Activated T-helper 1 cell treated with Interleukin-2 at 50 U/mL for 16 hours (primary cell): ENCODE results near the gene SNAPC2.
"Not testable (repeated sequence)": the region's sequence is repeated elsewhere in the genome, so short reads cannot be mapped to it uniquely, and the experiment has no call there.

ENCODE experiments used
- DNase-seq: peaks from one replicate; pipeline ENCODE4 v3.0.0-alpha.2; 2020; ENCODE audit warnings: low read depth

The SNAPC2 gene

DNA sequence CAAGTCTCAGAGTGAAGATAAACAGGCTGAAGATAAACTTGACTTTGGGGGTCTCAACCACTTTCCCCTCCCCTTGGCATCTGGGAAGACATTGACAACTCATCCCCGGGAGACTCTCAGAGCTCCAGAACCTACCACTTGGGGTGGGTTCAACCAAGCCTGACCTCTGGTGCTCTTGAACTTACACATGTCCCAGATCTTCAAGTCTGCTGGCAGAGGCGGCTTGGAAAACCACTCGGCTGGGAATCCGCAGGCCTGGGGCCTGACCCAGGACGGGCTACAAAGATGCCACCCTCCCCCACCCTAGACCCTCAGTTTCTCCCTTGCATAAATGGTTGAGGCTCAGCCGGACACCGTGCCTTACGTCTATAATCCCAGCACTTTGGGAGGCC, 31.3 kb upstream of the SNAPC2 start:
- no peak for DNase-seq

- DNase-seq = not testable (repeated sequence)
Observed at GRCh38 chr19:7893362-7894101, 26.6 kb upstream of the SNAPC2 start.

DNA sequence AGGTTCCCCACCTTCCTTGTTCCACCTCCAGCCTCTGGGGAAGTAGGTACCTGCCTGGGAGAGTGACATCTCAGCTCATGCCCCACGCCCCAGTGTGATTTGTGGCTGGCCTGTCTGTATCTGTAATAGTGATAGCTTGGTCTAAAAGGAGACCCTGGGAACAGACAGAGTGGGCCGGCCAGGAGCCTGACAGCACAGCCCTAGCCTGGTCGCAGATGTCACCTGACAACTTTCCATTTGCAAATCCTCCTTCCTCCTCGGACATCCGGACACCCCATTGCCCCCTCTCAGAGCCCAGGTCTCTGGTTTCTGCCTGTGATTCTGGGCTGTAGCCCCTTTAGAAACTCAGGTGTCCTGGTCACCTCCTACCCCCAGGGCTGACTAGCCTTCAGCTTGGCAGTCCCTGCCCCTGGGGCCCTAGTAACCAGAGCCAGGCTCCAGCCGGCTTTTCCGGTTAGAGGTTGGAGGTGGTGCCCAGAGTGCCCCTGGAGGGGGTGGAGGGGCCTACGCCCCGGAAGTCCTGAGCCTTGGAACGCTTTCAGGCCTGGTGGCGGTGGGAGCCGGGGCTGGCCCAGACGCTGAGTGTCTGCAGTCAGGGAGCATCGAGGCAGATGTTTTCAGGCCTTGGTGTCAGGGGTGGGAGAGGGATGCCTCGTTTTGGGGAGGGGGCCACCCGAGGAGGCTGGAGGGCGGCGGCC, 25.4 kb upstream of the SNAPC2 start:
- no peak for DNase-seq

DNA sequence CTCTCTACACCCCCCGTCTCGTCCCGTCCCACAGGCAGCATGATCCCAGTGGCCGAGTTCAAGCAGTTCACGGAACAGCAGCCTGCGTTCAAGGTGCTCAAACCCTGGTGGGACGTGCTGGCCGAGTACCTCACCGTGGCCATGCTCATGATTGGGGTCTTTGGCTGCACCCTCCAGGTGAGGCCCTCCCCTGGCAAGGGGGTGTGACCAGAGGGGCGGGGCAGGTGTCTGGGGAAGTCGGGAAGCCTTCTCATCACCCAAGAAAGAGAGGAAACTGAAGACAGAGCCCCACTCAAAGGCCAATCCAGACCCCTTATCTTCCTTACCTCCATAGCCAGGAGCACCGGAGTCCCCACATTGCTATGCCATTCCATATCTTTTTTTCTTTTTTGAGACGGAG, 24.6 kb upstream of the SNAPC2 start:
- DNase-seq = no peak

- no peak for DNase-seq
Observed at GRCh38 chr19:7897292-7897691, 22.8 kb upstream of the SNAPC2 start.

DNA sequence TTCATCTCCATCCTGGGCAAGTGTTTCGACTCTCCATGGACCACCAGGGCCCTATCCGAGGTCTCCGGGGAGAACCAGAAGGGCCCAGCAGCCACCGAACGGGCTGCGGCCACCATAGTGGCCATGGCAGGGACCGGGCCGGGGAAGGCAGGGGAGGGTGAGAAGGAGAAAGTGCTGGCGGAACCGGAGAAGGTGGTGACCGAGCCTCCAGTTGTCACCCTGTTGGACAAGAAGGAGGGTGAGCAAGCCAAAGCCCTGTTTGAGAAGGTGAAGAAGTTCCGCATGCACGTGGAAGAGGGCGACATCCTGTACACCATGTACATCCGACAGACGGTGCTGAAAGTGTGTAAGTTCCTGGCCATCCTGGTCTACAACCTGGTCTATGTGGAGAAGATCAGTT, 21.2 kb upstream of the SNAPC2 start:
- no peak for DNase-seq

DNA sequence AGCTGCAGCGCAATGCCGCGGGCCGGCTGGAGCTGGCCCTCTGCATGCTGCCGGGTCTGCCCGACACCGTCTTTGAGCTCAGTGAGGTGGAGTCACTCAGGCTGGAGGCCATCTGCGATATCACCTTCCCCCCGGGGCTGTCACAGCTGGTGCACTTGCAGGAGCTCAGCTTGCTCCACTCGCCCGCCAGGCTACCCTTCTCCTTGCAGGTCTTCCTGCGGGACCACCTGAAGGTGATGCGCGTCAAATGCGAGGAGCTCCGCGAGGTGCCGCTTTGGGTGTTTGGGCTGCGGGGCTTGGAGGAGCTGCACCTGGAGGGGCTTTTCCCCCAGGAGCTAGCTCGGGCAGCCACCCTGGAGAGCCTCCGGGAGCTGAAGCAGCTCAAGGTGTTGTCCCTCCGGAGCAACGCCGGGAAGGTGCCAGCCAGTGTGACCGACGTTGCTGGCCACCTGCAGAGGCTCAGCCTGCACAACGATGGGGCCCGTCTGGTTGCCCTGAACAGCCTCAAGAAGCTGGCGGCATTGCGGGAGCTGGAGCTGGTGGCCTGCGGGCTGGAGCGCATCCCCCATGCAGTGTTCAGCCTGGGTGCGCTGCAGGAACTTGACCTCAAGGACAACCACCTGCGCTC, 20.3 kb upstream of the SNAPC2 start:
- DNase-seq = no peak

DNA sequence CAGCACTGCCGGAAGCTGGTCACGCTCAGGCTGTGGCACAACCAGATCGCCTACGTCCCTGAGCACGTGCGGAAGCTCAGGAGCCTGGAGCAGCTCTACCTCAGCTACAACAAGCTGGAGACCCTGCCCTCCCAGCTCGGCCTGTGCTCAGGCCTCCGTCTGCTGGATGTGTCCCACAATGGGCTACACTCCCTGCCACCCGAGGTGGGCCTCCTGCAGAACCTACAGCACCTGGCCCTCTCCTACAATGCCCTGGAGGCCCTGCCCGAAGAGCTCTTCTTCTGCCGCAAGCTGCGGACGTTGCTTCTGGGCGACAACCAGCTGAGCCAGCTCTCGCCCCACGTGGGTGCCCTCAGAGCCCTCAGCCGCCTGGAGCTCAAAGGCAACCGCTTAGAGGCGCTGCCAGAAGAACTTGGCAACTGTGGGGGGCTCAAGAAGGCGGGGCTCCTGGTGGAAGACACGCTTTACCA, 19.7 kb upstream of the SNAPC2 start:
- DNase-seq = no peak

DNA sequence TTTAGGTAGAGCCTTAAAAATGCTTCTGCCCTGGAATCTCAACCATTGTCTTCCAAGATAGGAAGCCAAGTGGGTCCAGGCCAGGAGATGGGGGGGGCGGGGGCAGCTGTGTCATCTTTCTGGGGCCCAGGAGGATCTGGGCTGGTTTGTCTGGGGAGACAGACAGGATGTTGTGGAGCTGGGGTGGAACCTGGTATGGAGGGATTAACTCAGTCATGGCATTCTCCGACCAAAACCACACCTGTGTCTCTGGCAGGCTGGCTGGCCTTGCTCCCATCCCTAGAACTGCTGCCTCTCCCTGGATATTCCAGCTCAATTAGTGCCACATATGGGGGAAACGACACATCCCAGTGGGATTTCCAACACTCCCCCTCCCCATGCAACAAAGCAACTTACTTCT, 19.2 kb upstream of the SNAPC2 start:
- no peak for DNase-seq

GRCh38 chr19:7901337-7901736, 18.8 kb upstream of the SNAPC2 start:
- DNase-seq = no peak

- DNase-seq = no peak
Observed at GRCh38 chr19:7902796-7903243, 17.3 kb upstream of the SNAPC2 start.

GRCh38 chr19:7903244-7904073, 16.7 kb upstream of the SNAPC2 start, which contains the start of gene MAP2K7:
Gene MAP2K7 (plus strand): TSS chr19:7903877. CDS start chr19:7903945, 68 bp downstream.
- peak; percentile 100 for DNase-seq

DNA sequence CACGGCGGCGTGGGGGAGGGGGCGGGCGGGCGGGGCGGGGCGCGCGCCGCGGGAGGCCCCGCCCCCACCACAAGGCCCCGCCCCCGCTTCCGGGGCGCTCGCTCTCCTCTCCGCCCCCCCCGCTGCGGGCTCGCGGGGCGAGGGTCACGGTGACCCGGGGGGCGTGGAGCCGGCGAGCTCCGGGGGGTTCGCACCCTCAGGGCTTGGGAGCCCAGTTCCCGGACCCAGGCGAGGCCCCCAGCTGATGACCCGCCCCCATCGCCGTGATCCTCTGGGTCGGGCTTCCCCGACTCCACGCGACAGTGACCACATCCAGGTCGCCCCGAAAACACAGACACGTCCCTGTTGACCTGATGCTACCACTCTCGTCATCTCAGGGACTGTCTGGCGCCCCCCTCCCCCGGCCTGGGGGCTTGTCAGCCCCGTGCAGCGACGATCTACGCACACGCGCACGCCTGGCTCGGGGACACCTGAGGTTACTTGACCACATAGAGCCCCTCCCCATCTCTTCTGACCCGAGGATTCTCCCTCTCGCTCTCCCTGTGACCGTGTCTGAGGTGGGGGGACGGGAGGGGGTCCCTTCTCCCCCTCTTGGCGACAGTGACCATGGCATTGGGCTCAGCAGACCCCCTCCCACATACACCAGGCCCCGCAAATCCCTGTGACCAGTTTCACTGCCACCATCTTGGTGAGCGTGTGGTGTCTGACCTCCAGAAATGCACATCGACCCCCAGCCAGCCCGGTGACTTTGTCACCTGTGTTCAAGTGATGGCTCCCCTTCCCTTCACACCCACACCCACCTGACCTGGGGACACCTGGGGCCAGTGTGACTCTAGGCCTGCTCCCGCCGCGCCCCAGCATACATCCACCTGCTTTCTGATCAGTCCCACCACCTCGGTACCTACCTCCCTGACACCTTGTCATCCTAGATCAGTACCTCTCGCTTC, 15.8 kb upstream of the SNAPC2 start:
- DNase-seq = no peak

- DNase-seq = no peak
Observed at GRCh38 chr19:7905268-7905667, 14.9 kb upstream of the SNAPC2 start.

DNA sequence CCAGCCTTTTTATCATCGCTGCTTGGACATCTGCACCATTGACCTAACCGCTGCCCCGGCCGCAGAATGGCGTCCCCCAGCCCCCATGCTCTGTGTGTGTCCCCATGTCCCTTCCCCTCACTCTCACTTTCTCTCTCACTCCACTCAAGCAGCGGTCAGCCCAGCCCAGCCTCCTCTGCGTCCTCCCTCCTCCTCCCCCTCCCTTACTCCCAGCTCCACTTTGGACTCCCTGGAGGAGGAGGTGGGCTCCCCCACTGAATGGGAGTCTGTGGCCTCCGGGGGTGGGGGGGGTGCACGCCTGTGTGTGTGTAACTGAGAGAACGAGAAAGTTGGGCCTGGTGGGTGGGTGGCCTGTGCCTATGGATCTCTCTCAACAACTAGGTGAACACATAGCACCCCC, 14.3 kb upstream of the SNAPC2 start:
- DNase-seq = no peak

DNA sequence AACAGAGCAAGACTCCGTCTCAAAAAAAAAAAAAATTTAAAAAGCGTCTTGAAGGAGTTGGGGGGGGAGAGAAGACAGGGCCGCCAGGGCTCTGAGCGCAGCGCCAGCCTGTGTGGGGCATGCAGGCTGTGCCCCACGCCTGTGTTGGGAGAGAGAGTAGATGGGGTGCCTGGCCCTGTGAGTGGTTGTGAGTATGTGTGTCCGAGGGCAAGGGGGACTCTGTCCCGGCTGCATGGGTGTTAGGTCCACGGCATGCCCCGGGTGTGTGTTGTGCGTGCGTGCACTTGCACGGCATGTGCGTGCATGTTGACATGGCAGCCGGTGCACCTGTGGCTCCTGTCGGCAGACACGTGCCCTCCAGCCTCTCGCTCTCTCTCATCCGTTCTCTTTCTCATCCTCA, 13.0 kb upstream of the SNAPC2 start:
- no peak for DNase-seq

- DNase-seq = no peak
Observed at GRCh38 chr19:7907544-7907943, 12.6 kb upstream of the SNAPC2 start.

DNA sequence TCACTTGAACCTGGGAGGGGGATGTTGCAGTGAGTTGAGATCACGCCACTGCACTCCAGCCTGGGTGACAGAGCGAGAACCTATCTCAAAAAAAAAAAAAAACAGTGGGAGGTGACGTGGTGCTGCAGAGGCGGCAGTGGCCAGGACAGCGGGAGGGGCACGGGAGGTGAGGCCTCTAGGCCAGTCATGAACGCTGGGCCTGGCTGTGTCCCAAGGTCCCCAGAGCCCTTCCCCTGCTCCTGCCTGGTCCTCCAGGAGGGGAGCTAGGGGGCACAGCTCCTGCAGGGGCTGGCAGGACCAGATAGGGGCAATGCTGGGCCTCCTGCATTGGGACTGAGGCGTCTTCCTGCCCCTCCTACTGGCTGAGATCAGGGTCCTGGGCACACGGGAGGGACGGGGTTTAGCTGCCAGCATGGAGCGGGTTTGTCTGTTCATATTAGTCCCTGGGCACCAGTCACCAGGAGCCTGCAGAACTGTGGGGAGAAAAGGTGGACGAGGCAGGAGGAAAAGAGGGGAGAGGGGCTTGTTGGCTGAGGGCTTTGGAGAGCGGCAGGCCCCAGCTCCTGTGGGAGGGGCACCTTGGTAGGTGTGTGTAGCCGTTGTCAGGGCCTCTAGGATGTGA, 11.9 kb upstream of the SNAPC2 start:
- DNase-seq = no peak

GRCh38 chr19:7908742-7909461, 11.2 kb upstream of the SNAPC2 start:
- no peak for DNase-seq
